PC-9 (cell line): ENCODE results near the gene DHX30.

Experiments used
- CTCF ChIP-seq: fragments of 200-600 bp; sonication (generic); conservative IDR thresholded peaks from 2 replicates; pipeline ENCODE4 v1.6.1; 2017; ENCODE audit warnings: mixed run types, antibody characterized with exemption, mild to moderate bottlenecking, moderate library complexity
- EZH2 ChIP-seq: fragments of 200-600 bp; sonication (generic); IDR thresholded peaks from 2 replicates; pipeline ENCODE4 v1.8.0; 2017; ENCODE audit warnings: antibody characterized with exemption, low read depth

- TF ChIP-seq EZH2: no peak
- TF ChIP-seq CTCF: no peak
Observed at GRCh38 chr3:47781685-47782445, 21.1 kb upstream of the DHX30 start, which contains the start of gene SMARCC1.
